NB4 (cell line): ENCODE measurements around the gene TMEM232.

Experiments
- DNase-seq: peaks from one replicate; pipeline ENCODE4 v3.0.0; 2010; ENCODE audit warnings: low read depth
- H3K4me3 ChIP-seq: one replicate; pipeline ENCODE4 v1.5.1; 2011; ENCODE audit warnings: mild to moderate bottlenecking, low read depth, low read length, moderate library complexity
- MYC ChIP-seq: IDR thresholded peaks from 2 replicates; pipeline ENCODE4 v1.6.1; 2011; ENCODE audit warnings: low read depth, low read length
- POLR2A ChIP-seq: IDR thresholded peaks from 2 replicates; pipeline ENCODE4 v1.6.1; 2011; ENCODE audit warnings: mild to moderate bottlenecking; ENCODE audit not compliant: insufficient read length; ENCODE audit errors: extremely low read depth
- TF ChIP-seq, protein P1 (sequence below): IDR thresholded peaks from 2 replicates; pipeline ENCODE4 v1.6.1; 2011; ENCODE audit warnings: low read depth, low read length
- TF ChIP-seq, protein P2 (sequence below): IDR thresholded peaks from one replicate; pipeline ENCODE4 v1.5.1; 2012; ENCODE audit warnings: low read depth, low read length

The TMEM232 gene

DNA sequence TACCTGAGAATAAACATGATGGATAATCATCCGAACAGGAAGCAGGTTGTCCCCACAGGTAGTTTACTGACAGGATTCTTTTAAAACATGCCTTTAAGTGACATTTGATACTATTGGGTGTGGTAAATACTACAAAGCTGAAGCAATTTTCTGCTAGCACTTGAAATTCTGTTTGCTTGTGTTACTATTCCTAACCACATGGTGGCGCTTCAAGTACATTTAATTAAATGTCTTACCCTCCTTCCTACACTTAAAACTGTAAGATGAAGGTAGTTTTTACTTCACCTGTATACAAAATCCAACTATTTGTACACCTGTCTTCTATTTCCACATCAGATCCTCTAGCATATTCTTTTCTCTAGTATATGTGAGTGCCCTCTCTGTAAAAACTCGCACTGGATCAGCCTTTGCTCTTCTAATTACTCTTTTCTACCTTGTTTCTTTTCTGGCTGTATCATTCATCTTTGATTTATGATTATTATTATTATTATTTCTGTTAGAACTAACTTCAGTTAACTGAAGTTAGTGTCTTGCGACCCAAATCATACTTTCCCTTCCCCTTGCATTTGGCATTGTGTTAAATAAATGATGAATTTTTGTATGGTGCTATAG is 30.8 kb upstream of the TMEM232 start:
- TF ChIP-seq, protein P1, sequence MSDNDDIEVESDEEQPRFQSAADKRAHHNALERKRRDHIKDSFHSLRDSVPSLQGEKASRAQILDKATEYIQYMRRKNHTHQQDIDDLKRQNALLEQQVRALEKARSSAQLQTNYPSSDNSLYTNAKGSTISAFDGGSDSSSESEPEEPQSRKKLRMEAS, result no peak
- TF ChIP-seq POLR2A, result no peak
- TF ChIP-seq, protein P2, sequence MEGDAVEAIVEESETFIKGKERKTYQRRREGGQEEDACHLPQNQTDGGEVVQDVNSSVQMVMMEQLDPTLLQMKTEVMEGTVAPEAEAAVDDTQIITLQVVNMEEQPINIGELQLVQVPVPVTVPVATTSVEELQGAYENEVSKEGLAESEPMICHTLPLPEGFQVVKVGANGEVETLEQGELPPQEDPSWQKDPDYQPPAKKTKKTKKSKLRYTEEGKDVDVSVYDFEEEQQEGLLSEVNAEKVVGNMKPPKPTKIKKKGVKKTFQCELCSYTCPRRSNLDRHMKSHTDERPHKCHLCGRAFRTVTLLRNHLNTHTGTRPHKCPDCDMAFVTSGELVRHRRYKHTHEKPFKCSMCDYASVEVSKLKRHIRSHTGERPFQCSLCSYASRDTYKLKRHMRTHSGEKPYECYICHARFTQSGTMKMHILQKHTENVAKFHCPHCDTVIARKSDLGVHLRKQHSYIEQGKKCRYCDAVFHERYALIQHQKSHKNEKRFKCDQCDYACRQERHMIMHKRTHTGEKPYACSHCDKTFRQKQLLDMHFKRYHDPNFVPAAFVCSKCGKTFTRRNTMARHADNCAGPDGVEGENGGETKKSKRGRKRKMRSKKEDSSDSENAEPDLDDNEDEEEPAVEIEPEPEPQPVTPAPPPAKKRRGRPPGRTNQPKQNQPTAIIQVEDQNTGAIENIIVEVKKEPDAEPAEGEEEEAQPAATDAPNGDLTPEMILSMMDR, result peak; percentile 30
- H3K4me3 ChIP-seq, result no peak overlapping the region
- DNase-seq, result peak; percentile 48

DNA sequence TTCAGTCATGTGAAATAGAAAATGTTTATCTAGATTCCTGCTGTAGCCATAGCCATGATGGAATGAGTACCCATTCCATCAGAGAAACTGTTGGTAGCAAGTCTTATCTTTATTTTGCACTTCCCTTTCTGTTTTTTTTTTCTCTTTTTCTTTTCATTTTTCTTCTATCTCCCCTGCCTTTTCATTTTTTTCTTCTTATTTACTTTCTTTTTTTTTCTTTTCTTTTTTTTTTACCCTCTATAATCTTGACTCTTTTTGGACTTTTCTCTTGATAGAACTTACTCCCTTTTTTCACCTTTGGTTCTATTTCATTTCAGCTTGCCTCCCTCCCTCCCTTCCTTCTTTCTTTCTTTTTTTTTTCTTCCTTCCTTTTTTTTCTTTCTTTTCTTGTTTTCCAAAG is 27.7 kb upstream of the TMEM232 start:
- DNase-seq, result no peak
- TF ChIP-seq, protein P2, result no peak
- TF ChIP-seq, protein P1, result no peak
- TF ChIP-seq MYC, result no peak
- no peak for TF ChIP-seq POLR2A
- no peak overlapping the region for H3K4me3 ChIP-seq

DNA sequence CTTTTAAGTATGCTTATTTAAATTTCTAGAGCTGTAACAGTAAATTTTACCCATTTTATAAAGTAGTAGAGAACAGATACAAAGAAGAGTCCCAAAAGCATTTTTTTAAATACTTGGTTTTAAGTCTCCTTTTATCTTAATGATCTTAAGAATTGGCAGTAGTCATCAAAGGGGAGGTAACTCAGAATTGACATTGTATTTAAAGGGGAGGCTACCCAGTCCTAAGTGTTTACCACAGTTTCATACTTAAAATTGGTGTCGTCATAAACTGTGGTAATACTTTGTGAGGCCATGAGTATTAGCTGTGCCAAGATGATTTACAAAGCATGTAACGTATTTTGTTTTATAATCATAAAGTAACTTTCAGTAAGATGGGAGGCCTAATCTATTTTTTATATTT is 27.1 kb upstream of the TMEM232 start:
- DNase-seq, result no peak
- H3K4me3 ChIP-seq, result no peak overlapping the region
- TF ChIP-seq, protein P1, result no peak
- no peak for TF ChIP-seq MYC
- TF ChIP-seq, protein P2, result no peak
- TF ChIP-seq POLR2A, result no peak

DNA sequence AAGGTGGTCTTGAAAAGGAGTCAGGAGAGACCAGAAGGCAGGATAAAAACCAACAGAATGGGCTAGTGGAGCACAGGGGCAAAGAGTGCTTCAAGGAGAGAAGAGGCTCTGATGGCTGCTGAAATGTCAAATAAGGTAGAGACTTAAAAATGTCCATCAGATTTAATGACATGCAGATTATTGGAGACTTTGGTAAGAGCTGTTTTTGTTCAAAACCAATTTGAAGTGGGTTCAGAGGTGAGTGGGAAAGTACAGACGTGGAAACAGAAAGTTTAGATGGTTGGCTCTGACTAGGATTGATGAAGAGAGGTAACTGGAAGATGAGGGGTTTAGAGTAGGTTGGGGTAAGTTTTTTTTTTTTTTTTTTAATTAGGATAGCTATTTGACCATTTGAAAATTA is 26.5 kb upstream of the TMEM232 start:
- no peak for TF ChIP-seq MYC
- TF ChIP-seq, protein P2, result no peak
- no peak for TF ChIP-seq POLR2A
- TF ChIP-seq, protein P1, result no peak
- no peak overlapping the region for H3K4me3 ChIP-seq
- no peak for DNase-seq

DNA sequence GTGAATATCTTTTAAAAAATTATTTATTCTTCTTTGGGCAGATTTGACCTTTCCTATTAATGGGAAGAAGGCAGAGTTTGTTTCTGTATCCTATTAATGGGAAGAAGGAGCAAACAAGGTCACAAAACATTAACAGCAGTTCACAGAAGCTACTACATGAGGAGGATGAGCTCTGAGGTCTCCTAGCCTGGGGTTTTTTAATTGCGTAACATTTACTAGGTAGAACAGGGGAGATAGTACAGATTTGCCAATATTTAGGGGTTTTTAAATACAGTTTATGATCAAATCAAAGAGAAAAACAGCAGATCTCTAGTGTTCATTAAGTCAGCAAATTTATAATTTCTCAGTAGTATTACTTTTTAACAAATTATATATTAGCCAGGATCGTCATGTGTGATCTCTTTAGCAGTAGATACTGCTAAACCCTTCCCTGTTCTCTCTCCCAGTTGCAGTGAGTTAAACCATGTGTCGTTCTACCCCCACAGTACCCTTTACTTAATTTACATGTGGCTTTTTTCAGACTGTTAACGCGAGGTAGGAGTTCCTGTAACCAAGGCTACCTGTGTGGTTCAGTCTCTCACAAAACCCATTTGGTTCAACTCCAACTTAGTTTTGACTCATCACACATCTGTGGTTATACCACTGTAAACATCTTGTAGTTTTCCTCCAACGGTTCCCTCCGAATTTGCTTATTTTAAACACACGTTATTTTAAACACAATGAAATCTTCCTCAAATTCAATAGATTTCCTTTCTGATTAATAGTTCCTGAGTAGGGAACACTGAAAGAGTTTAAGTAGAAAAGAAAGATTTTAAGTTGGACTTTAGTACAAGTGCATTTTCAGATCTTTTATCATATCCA is 25.7 kb upstream of the TMEM232 start:
- no peak overlapping the region for H3K4me3 ChIP-seq
- TF ChIP-seq, protein P2, result no peak
- no peak for TF ChIP-seq POLR2A

More for the DNA sequence above, 25.7 kb upstream of the TMEM232 start:
- DNase-seq, result no peak
